SK-N-DZ (cell line): ENCODE results near the gene HNF4A.

Experiments used
- DNase-seq: peaks from one replicate; pipeline ENCODE4 v3.0.0-alpha.2; 2015; ENCODE audit warnings: low spot score

The HNF4A gene

GRCh38 chr20:44424039-44424495 lies 68.6 kb downstream of the HNF4A start:
- DNase-seq: no peak

GRCh38 chr20:44425923-44426322 lies 70.4 kb downstream of the HNF4A start:
- DNase-seq: no peak

- DNase-seq: no peak
Observed at GRCh38 chr20:44426879-44427790, 71.6 kb downstream of the HNF4A start.

- DNase-seq: no peak
Observed at GRCh38 chr20:44427804-44428173, 72.3 kb downstream of the HNF4A start.

- DNase-seq: no peak
Observed at GRCh38 chr20:44428174-44429016, 72.9 kb downstream of the HNF4A start.

- DNase-seq: no peak
Observed at GRCh38 chr20:44429017-44429339, 73.5 kb downstream of the HNF4A start.

- no peak for DNase-seq
Observed at GRCh38 chr20:44429419-44430269, 74.1 kb downstream of the HNF4A start.

GRCh38 chr20:44430270-44431065 lies 75.0 kb downstream of the HNF4A start:
- no peak for DNase-seq

- no peak for DNase-seq
Observed at GRCh38 chr20:44431118-44431501, 75.6 kb downstream of the HNF4A start.

- no peak for DNase-seq
Observed at GRCh38 chr20:44431502-44432234, 76.2 kb downstream of the HNF4A start.

- DNase-seq: no peak
Observed at GRCh38 chr20:44432618-44433577, 77.4 kb downstream of the HNF4A start.

GRCh38 chr20:44433751-44434538 lies 78.4 kb downstream of the HNF4A start:
- no peak for DNase-seq

- DNase-seq: no peak
Observed at GRCh38 chr20:44435630-44436335, 80.3 kb downstream of the HNF4A start.

- no peak for DNase-seq
Observed at GRCh38 chr20:44436393-44436792, 80.9 kb downstream of the HNF4A start.

- DNase-seq: no peak
Observed at GRCh38 chr20:44437497-44437896, 82.0 kb downstream of the HNF4A start.

GRCh38 chr20:44438782-44439181 lies 83.3 kb downstream of the HNF4A start:
- DNase-seq: no peak

- no peak for DNase-seq
Observed at GRCh38 chr20:44439318-44439717, 83.8 kb downstream of the HNF4A start.
